ENCODE results near the gene ADARB1. TPM values are rescaled to one million over a fixed set of nuclear protein-coding genes. Genes with fewer than 3 reads are reported as not detected.

The ADARB1 gene
- polyA plus RNA-seq, 1 donor (not counting 4 experiments of a cell fraction or from before 2014, with no cell fraction given), result 13.0 TPM

DNA sequence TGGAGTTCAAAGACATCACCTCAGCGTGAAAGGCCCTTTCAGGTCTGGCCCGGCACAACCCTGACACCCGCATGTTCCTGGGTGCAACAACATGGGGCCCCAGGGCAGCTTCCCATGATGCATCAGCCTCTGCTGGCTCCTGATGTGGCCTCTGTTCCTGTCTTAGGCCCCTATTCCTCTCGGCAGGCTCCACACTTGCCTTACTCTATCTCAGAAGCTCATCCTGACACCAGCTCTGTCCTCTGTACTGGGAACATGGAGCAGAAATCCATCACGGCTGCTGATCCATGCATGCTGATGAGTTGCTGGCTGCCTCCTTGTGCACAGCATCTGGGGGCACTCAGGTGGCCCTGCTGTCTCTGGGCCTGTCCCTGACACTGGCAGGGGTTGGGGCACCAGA is 74.6 kb downstream of the ADARB1 start:
- no peaks in the 10 kb centered on the region for H3K79me2 ChIP-seq (ENCODE audit: control insufficient read depth, insufficient read depth, low read length)
- dilution Hi-C loops (cut with MboI; ENCODE audit: extremely low pct_ligation_motif_present, low sequenced_read_pairs), result no loop called here
- no peak overlapping the region for H3K9ac ChIP-seq (ENCODE audit: control insufficient read depth, extremely low read depth, insufficient read depth, low read length)
- H3K9me3 ChIP-seq (ENCODE audit: control insufficient read depth, low read depth, low read length), result no peaks in the 10 kb centered on the region
- no peaks in the 10 kb centered on the region for H4K20me1 ChIP-seq (ENCODE audit: control insufficient read depth, extremely low read depth, insufficient read depth, low read length)
- peaks cover 2 to 10% of the 10 kb centered on the region in 2 experiments for H3K36me3 ChIP-seq (ENCODE audit: control insufficient read depth in 2 of 2, extremely low read depth in 1 of 2, insufficient read depth in 2 of 2, low read length in 2 of 2)
- no peak overlapping the region for H3K4me3 ChIP-seq (ENCODE audit: control insufficient read depth in 2 of 3, extremely low read depth in 1 of 3, insufficient read depth in 2 of 3, low read depth in 1 of 3, low read length in 3 of 3)
- no peak overlapping the region for H3K27ac ChIP-seq (ENCODE audit: control insufficient read depth, insufficient read depth, low read length)
- no peaks in the 10 kb centered on the region for H3K27me3 ChIP-seq (ENCODE audit: control insufficient read depth, extremely low read depth, insufficient read depth, low read length)
- DNase-seq (ENCODE audit: low read depth, low spot score) (no peak), FAIRE-seq (no peak)
- no peak overlapping the region for H2AFZ ChIP-seq (ENCODE audit: control insufficient read depth, low read length)
- H3K9me1 ChIP-seq (ENCODE audit: control insufficient read depth, extremely low read depth, insufficient read depth, low read length), result no peaks in the 10 kb centered on the region
- H3K4me1 ChIP-seq (ENCODE audit: control insufficient read depth, extremely low read depth, insufficient read depth, low read length), result peaks cover 12% of the 10 kb centered on the region
- no peak for TF ChIP-seq EZH2 (IDR thresholded peaks at IDR 0.05; ENCODE audit: low read length)
- TF ChIP-seq, protein P1, sequence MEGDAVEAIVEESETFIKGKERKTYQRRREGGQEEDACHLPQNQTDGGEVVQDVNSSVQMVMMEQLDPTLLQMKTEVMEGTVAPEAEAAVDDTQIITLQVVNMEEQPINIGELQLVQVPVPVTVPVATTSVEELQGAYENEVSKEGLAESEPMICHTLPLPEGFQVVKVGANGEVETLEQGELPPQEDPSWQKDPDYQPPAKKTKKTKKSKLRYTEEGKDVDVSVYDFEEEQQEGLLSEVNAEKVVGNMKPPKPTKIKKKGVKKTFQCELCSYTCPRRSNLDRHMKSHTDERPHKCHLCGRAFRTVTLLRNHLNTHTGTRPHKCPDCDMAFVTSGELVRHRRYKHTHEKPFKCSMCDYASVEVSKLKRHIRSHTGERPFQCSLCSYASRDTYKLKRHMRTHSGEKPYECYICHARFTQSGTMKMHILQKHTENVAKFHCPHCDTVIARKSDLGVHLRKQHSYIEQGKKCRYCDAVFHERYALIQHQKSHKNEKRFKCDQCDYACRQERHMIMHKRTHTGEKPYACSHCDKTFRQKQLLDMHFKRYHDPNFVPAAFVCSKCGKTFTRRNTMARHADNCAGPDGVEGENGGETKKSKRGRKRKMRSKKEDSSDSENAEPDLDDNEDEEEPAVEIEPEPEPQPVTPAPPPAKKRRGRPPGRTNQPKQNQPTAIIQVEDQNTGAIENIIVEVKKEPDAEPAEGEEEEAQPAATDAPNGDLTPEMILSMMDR (optimal IDR thresholded peaks at IDR 0.05 in 1 of 3, IDR thresholded peaks at IDR 0.05 in 1 of 3, conservative IDR thresholded peaks at IDR 0.05 in 1 of 3; ENCODE audit: extremely low read depth in 1 of 3, insufficient read depth in 2 of 3, low read length in 3 of 3), result no peak
- H3K4me2 ChIP-seq (ENCODE audit: control insufficient read depth, extremely low read depth, insufficient read depth, low read depth, low read length), result no peak overlapping the region

GRCh38 chr21:45150638-45151131 is 76.3 kb downstream of the ADARB1 start:
- H4K20me1 ChIP-seq (ENCODE audit: control insufficient read depth, extremely low read depth, insufficient read depth, low read length), result no peaks in the 10 kb centered on the region
- no peak overlapping the region for H3K4me3 ChIP-seq (ENCODE audit: control insufficient read depth in 2 of 3, extremely low read depth in 1 of 3, insufficient read depth in 2 of 3, low read depth in 1 of 3, low read length in 3 of 3)
- no peak for DNase-seq (ENCODE audit: low read depth, low spot score)
- H3K27ac ChIP-seq (ENCODE audit: control insufficient read depth, insufficient read depth, low read length), result no peak overlapping the region
- H3K9ac ChIP-seq (ENCODE audit: control insufficient read depth, extremely low read depth, insufficient read depth, low read length), result no peak overlapping the region
- no peak for TF ChIP-seq EZH2 (IDR thresholded peaks at IDR 0.05; ENCODE audit: low read length)
- TF ChIP-seq, protein P1 (optimal IDR thresholded peaks at IDR 0.05 in 1 of 3, IDR thresholded peaks at IDR 0.05 in 1 of 3, conservative IDR thresholded peaks at IDR 0.05 in 1 of 3; ENCODE audit: extremely low read depth in 1 of 3, insufficient read depth in 2 of 3, low read length in 3 of 3), result no peak
- no peaks in the 10 kb centered on the region for H3K27me3 ChIP-seq (ENCODE audit: control insufficient read depth, extremely low read depth, insufficient read depth, low read length)
- H3K36me3 ChIP-seq (ENCODE audit: control insufficient read depth in 2 of 2, extremely low read depth in 1 of 2, insufficient read depth in 2 of 2, low read length in 2 of 2), result peaks cover 2 to 5% of the 10 kb centered on the region in 2 experiments
- FAIRE-seq, result no peak
- H3K79me2 ChIP-seq (ENCODE audit: control insufficient read depth, insufficient read depth, low read length), result no peaks in the 10 kb centered on the region
- H3K4me2 ChIP-seq (ENCODE audit: control insufficient read depth, extremely low read depth, insufficient read depth, low read depth, low read length), result no peak overlapping the region
- H3K9me3 ChIP-seq (ENCODE audit: control insufficient read depth, low read depth, low read length), result no peaks in the 10 kb centered on the region
- H3K9me1 ChIP-seq (ENCODE audit: control insufficient read depth, extremely low read depth, insufficient read depth, low read length), result no peaks in the 10 kb centered on the region
- peaks cover 11% of the 10 kb centered on the region for H3K4me1 ChIP-seq (ENCODE audit: control insufficient read depth, extremely low read depth, insufficient read depth, low read length)
- no peak overlapping the region for H2AFZ ChIP-seq (ENCODE audit: control insufficient read depth, low read length)
- dilution Hi-C loops (cut with MboI; ENCODE audit: extremely low pct_ligation_motif_present, low sequenced_read_pairs), result no loop called here
